Measurements from ENCODE around the gene CSRNP3. TPM values are rescaled to one million over a fixed set of nuclear protein-coding genes. Genes with fewer than 3 reads are reported as not detected.
A peak's percentile ranks its signal among the peaks of the same experiment; 100 is the strongest.

The CSRNP3 gene
- total and polyA plus RNA-seq, 11 donors = 0.87 to 10.6 (median 4.4) TPM

GRCh38 chr2:165558832-165559231, 89.3 kb downstream of the CSRNP3 start:
- WGBS, 4 donors = 87 to 94% (median 89%) methylated on average over 2 of the region's 2 CpGs
- no peak overlapping the region for H3K4me3 ChIP-seq

DNA sequence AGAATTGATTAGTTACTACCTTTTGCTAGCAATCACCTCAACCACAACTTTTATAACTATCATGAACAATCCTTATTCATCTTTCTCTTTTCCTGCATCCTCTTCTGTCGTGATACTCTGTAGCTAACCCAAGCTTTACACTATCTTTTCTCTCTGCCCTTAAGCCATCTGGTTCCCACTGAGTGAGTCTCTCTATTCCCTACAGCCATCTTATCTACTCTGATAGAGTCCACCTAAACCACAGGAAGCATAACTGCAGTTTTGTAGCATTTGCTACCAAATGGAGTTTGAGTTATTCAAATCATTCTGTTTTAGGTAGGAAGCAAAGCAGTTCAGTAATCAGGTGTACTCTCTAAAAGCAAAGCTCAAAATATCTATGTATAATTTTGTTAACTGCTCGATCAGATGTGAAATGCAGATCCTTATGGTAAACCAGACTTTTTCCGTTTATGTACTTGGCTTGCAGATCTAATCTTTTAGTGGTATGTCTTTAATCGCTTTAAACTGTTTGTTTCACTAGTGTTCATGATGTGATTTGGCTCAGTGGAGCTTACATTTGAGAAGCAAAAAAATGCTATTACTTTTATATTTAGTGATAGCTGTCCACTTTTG, 91.0 kb downstream of the CSRNP3 start:
- H3K4me1 ChIP-seq = peaks cover 0 to 17% (median 0%) of the 10 kb centered on the region in 12 donors
- no peaks in the 10 kb centered on the region for H3K36me3 ChIP-seq
- DNase-seq = no peak
- no peak overlapping the region for H3K4me3 ChIP-seq
- no peak for ATAC-seq
- TF ChIP-seq CTCF (IDR thresholded peaks at IDR 0.05) (no peak), POLR2A (IDR thresholded peaks at IDR 0.05) (no peak)
- 84 to 93% (median 88%) methylated on average over 4 of the region's 4 CpGs for WGBS, 4 donors
- H3K27me3 ChIP-seq = no peaks in the 10 kb centered on the region
- H3K27ac ChIP-seq = no peak overlapping the region
- no peaks in the 10 kb centered on the region for H3K9me3 ChIP-seq
- intact Hi-C loops (cut with DNase I) = loop anchor here in 1 of 10 donors (5.0 kb wide), 1 partner anchor 93 kb away; the partner anchor contains the start of gene CSRNP3

More at GRCh38 chr2:165558832-165559231, 89.3 kb downstream of the CSRNP3 start:
- TF ChIP-seq CTCF (IDR thresholded peaks at IDR 0.05) (peak in 1 of 12 donors; percentile 9), POLR2A (IDR thresholded peaks at IDR 0.05) (no peak)
- intact Hi-C loops (cut with DNase I) = loop anchor here in 2 of 10 donors (10.0 kb wide), 1 partner anchor 154 kb away; no protein-coding TSS in a partner anchor
- H3K9me3 ChIP-seq = no peaks in the 10 kb centered on the region
- no peaks in the 10 kb centered on the region for H3K27me3 ChIP-seq
- H3K36me3 ChIP-seq = no peaks in the 10 kb centered on the region
- peaks cover 0 to 17% (median 0%) of the 10 kb centered on the region in 12 donors for H3K4me1 ChIP-seq
- no peak for ATAC-seq
- no peak for DNase-seq
- no peak overlapping the region for H3K27ac ChIP-seq

DNA sequence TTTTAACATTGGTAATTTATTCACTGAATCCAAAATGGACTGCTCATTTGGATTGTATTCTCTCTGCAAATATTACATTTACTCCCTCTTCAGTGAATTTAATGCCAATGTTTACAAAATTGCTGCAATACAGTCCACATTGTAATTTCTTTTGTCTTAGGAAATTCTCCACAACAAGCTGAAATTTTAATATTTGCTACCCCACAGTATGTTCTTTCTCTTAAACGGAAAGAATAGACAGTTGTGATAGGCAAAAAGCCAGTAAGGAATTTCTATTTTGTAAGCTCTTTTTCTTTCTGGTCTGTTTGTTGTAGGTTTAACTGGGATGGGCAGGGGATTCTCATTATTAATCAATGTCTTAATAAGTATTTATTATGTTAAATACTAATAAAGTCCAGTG, 92.0 kb downstream of the CSRNP3 start:
- intact Hi-C loops (cut with DNase I) = loop anchor here in 1 of 10 donors (5.0 kb wide), 1 partner anchor 94 kb away; the partner anchor contains the start of gene CSRNP3
- no peaks in the 10 kb centered on the region for H3K36me3 ChIP-seq
- no peak for DNase-seq
- ATAC-seq = no peak
- WGBS, 4 donors = 60 to 72% (median 65%) methylated on average over 1 of the region's 1 CpG
- no peaks in the 10 kb centered on the region for H3K9me3 ChIP-seq
- peaks cover 0 to 17% (median 0%) of the 10 kb centered on the region in 12 donors for H3K4me1 ChIP-seq
- H3K27me3 ChIP-seq = no peaks in the 10 kb centered on the region
- no peak overlapping the region for H3K4me3 ChIP-seq
- no peak overlapping the region for H3K27ac ChIP-seq
- TF ChIP-seq CTCF (IDR thresholded peaks at IDR 0.05) (no peak), POLR2A (IDR thresholded peaks at IDR 0.05) (no peak)

- H3K4me3 ChIP-seq = no peak overlapping the region
- TF ChIP-seq POLR2A (IDR thresholded peaks at IDR 0.05) = no peak
- DNase-seq = peak in 1 of 5 donors; percentile 19
- no peaks in the 10 kb centered on the region for H3K9me3 ChIP-seq
- intact Hi-C loops (cut with DNase I) = loop anchor here in 1 of 10 donors (5.0 kb wide), 1 partner anchor 95 kb away; the partner anchor contains the start of gene CSRNP3
- peaks cover 0 to 17% (median 0%) of the 10 kb centered on the region in 12 donors for H3K4me1 ChIP-seq
- peak overlapping the region in 3 of 12 donors; percentile 1 to 62 (median 36) for H3K27ac ChIP-seq
- peak in 3 of 4 donors; percentile 51 to 84 (median 72) for ATAC-seq
- no peaks in the 10 kb centered on the region for H3K36me3 ChIP-seq
- H3K27me3 ChIP-seq = no peaks in the 10 kb centered on the region
Measured at GRCh38 chr2:165562233-165562632, 92.7 kb downstream of the CSRNP3 start.

Data from heart left ventricle (tissue), 16 donors.